A673 (cell line): Measurements from ENCODE around the gene TIA1.
"Not testable (repeated sequence)": the region's sequence is repeated elsewhere in the genome, so short reads cannot be mapped to it uniquely, and the experiment has no call there.

Experiments used
- EZH2 ChIP-seq: fragments of 200-600 bp; sonication (generic); IDR thresholded peaks from 2 replicates; pipeline ENCODE4 v1.6.1; 2017; ENCODE audit warnings: borderline replicate concordance, low read depth, mild to moderate bottlenecking, mixed read lengths, antibody characterized with exemption, low read length; ENCODE audit not compliant: poor library complexity, severe bottlenecking
- TF ChIP-seq, protein P1 (sequence below): fragments of 300-800, 200-600 bp; sonication (generic); conservative IDR thresholded peaks from 2 replicates; pipeline ENCODE4 v1.5.1; 2017; ENCODE audit warnings: low read depth, mild to moderate bottlenecking, antibody characterized with exemption, low read length, moderate library complexity, mixed read lengths

DNA sequence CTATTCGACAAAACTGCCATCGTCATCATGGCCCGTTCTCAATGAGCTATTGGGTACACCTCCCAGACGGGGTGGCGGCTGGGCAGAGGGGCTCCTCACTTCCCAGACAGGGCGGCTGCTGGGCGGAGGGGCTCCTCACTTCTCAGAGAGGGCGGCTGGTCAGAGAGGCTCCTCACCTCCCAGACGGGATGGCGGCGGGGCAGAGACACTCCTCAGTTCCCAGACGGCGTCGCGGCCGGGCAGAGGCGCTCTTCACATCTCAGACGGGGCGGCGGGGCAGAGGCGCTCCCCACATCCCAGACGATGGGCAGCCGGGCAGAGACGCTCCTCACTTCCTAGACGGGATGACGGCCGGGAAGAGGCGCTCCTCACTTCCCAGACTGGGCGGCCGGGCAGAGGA lies 18.5 kb upstream of the TIA1 start:
- TF ChIP-seq, protein P1, sequence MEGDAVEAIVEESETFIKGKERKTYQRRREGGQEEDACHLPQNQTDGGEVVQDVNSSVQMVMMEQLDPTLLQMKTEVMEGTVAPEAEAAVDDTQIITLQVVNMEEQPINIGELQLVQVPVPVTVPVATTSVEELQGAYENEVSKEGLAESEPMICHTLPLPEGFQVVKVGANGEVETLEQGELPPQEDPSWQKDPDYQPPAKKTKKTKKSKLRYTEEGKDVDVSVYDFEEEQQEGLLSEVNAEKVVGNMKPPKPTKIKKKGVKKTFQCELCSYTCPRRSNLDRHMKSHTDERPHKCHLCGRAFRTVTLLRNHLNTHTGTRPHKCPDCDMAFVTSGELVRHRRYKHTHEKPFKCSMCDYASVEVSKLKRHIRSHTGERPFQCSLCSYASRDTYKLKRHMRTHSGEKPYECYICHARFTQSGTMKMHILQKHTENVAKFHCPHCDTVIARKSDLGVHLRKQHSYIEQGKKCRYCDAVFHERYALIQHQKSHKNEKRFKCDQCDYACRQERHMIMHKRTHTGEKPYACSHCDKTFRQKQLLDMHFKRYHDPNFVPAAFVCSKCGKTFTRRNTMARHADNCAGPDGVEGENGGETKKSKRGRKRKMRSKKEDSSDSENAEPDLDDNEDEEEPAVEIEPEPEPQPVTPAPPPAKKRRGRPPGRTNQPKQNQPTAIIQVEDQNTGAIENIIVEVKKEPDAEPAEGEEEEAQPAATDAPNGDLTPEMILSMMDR: not testable (repeated sequence)
- TF ChIP-seq EZH2: not testable (repeated sequence)
